HG03354 (cell line): Measurements from ENCODE around the gene CIB2.

Source experiments
- ATAC-seq: cut with Tn5 transposase; IDR thresholded peaks from one replicate; pipeline ENCODE4 v1.9.1; 2021; ENCODE audit warnings: mild to moderate bottlenecking; ENCODE audit not compliant: unreplicated experiment, poor library complexity, severe bottlenecking

The CIB2 gene

DNA sequence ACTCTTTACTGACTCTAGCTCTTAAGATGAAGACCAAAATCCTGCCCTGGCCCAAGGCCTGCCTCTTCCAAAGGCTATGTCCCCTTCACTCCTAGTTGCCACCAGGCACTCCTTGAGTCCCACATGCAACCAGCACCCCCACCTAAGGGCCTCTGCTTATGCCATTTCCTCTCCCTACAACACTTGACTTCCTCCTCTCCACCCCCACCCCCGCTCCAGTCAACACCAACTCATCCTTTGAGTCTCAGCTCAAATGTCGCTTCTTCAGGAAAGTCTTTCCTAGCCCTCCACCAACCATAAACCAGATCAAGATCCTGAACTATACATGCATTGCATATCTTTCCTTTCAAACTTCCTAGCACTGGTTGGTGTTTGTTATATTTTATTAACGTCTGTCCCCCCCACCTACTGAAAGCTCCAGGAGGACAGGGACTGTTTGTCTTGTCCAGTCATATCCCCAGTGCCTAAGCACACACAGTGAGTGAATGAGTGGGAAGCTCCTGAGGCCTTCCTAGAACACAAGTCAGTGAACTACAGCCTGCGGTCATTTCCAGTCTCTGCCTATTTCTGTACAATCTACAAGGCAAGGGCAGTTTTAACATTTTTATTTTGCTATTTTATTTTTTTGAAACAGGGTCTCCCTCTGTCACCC lies 61.1 kb downstream of the CIB2 start:
- ATAC-seq: no peak

DNA sequence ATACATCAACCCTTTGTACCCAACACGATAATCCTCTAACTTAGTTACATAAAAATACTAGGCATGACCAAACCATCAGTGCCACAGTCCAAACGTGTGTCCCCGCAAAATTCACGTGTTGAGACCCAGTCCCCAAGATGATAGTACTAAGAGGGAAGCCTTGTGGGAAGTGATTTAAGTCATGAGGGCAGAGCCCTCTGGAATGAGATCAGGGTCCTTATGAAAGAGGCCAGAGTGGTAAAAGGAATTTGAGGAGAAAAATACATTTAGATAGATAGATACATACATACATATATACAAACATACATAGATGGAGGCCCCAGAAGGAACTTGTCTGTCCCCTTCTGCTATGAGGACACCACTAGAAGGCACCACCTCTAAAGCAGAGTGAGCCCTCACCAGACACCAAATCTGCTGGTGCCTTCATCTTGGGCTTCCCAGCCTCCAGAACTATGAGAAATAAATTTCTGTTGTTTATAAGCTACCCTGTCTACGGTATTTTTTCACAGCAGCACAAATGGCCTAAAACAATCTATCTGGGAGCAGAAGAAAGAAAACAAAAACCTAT lies 61.7 kb downstream of the CIB2 start:
- no peak for ATAC-seq

- peak; percentile 34 for ATAC-seq
These were observed 62.2 kb downstream of the CIB2 start for GRCh38 chr15:78069052-78069414.

DNA sequence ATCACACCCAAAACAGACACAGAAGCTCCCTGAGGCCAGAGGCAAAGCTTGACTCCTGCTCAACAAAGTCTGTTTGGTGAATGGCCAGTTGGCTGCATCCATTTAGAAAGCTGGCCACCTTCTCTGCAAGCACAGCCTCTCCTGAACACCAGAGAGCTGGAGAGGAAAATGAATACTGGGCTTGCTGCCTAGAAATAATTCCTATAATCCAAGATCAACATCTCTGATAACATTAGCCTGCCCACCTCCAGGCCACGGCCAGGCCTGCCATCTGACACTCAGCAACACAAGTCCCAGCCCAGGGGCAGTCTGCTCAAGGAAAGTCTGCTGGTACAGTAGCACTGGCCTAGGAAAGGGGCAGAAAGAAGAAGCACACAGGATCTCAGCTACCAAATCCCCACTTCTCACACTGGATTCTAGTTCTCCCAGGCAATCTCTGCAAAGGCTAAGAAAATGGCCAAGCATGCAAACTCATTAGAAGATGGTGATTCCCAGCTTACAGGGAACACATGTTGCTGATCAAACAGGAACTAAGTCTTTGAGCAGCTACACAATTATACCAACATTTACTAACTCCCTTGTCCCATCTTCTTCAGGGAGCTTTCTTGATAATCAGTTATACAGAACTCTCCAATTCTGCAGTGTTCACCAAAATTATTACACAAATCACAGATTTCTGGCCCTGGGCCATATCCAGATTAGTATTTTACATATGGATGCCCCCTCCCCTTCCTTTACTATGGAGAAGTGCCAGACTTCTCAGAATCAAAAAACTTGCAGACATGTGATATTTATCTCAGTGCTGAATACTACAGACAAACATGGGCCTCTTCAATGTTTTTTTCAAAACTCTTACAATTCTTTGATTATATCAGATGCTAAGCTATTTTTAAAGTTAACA lies 63.7 kb downstream of the CIB2 start:
- no peak for ATAC-seq

GRCh38 chr15:78065973-78066946 lies 65.0 kb downstream of the CIB2 start:
- peak; percentile 61 for ATAC-seq

GRCh38 chr15:78065284-78065872 lies 65.9 kb downstream of the CIB2 start:
- ATAC-seq: no peak

DNA sequence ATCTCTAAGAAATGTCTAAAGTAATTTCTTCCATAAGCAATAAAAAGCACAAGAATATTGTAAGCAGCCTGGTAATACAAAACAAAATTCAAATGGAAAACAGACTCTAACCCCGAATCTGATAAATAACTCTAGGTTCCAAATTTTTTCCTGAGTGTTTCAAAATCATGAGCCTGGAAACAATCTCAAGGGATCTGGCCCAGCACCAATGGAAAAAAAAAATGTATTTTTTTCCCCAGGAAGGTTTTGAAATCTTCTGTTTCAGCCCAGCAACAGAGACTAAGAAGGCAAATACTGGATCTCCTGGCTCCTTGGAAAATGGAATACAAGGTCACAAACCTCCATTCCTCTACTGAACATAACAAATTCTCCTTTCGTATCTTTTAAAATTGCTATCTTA lies 66.7 kb downstream of the CIB2 start:
- ATAC-seq: no peak

- ATAC-seq: no peak
These were observed 67.3 kb downstream of the CIB2 start for GRCh38 chr15:78063970-78064385.

DNA sequence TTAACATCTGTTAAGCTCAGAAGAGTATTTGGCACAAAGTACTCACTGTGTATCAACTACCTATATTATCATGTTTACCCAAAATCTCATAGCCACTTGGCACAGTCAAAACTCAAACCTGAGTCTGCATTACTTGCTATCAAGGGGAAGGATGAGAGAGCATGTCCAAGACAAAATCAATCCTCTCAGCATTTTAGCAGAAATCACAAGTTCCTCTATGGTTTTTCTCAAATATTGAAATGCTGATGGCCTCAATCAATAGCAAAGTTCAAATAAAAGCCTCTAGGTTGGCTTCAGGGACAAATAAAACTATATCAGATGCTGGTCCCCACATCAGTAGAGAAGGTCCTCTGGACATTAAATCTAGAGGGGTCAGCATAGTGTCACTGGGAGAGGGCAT lies 68.0 kb downstream of the CIB2 start:
- no peak for ATAC-seq

GRCh38 chr15:78061963-78062427 lies 69.2 kb downstream of the CIB2 start:
- ATAC-seq: peak; percentile 49

- ATAC-seq: no peak
These were observed 71.0 kb downstream of the CIB2 start for GRCh38 chr15:78060232-78060631.

- no peak for ATAC-seq
These were observed 72.0 kb downstream of the CIB2 start for GRCh38 chr15:78059110-78059839.

DNA sequence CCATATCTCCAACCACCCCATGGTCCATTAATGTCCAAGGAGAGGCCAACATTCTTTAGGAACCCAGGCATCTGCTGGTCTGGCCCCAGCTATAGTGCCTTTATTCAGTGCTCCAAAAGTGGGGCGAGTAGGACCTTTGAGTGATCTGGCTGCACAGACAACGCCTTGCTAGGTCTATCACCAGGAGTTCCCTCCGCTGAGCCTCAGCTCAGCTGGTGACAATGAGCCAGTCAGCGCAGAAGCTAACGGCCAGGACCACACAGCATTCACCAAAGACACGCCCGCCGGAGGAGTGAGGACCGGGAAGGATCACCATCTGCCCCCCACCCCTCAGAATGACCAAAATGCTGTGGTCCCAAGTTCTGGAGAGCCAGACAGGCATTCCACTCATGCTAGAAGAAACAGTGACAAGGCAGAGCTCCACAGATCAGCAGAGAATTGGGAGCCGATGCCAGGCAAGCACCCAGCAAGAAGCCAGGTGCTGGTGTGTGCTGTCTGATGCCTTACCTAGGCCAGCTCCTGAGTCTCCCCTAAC lies 72.8 kb downstream of the CIB2 start:
- no peak for ATAC-seq

GRCh38 chr15:78057803-78058202 lies 73.4 kb downstream of the CIB2 start:
- ATAC-seq: no peak

- ATAC-seq: peak; percentile 53
These were observed 74.5 kb downstream of the CIB2 start for GRCh38 chr15:78056714-78057269.

DNA sequence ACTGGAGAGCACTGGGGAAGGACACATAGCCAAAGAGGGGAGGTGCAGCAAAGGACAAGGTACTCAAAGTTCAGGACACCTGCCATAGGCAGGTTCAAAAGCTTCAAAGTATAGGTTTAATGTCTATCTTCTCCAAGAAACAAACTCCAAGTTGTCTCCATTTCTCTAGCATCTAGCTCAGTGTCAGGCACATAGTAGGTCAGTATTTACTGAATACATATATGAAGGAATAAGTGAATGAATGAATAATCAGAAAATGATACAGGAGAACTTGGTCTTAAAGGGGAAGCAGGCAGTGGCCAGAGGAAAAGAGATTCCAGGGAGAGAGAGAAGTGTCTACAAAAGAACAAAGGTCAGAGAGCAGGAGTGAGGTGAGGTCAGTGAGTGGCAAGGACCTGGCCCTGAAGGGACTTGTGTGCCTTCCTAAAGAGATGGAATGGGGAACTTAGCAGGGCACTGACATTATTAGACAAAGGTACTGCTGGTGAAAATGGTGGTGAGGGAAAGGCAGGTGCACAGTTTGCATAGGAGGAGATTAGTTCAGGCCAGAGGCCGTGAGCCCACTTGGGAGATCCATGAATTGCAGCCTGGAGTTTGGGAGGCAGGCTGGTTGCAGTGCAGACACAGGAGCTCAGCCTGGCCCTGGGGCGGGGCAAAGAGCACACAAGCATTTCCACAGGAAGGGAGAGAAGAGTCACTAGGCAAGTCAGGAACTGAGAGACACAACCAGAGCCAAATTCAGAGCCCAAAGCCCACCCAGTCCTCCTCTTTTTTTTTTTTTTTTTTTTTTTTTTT lies 75.1 kb downstream of the CIB2 start:
- ATAC-seq: peak; percentile 28

DNA sequence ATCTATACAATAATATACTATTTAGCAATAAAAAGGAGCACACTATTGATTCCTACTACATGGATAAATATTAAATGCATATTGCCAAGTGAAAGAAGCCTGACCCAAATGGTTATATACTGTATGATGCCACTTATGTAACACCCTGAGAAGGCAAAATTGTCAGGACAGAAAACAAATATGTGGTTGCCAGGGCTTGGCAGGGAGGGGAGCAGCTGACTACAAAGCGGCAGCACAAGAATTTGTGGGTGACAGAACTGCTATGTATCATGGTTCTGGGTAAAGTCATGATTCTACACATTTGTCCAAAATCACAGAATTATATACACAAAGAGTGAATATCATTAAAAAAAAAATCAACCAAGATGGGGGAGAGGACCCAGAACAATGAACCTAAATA lies 76.3 kb downstream of the CIB2 start:
- ATAC-seq: no peak
